Measurements from ENCODE around the gene CDKAL1. TPM values are rescaled to one million over a fixed set of nuclear protein-coding genes. Genes with fewer than 3 reads are reported as not detected.

Gene CDKAL1
- total and polyA plus RNA-seq, 2 of the 8 experiments (the other 6 are each of a cell fraction or from before 2014, with no cell fraction given), result 8.4 to 24.6 TPM

GRCh38 chr6:20661721-20662120 is 127.5 kb downstream of the CDKAL1 start (continued):
- TF ChIP-seq CHD7 (IDR thresholded peaks at IDR 0.05; ENCODE audit: insufficient replicate concordance, low read length), result no peak
- TF ChIP-seq BACH1 (IDR thresholded peaks at IDR 0.05; ENCODE audit: low read length), result no peak
- TF ChIP-seq ATF2 (IDR thresholded peaks at IDR 0.05; ENCODE audit: low read length), result no peak

Data from H1 (cell line).